ENCODE results near the gene CHERP. TPM values are rescaled to one million over a fixed set of nuclear protein-coding genes. Genes with fewer than 3 reads are reported as not detected.

Gene CHERP
- total RNA-seq, 1 experiment from 2014 or later, result 101 TPM

DNA sequence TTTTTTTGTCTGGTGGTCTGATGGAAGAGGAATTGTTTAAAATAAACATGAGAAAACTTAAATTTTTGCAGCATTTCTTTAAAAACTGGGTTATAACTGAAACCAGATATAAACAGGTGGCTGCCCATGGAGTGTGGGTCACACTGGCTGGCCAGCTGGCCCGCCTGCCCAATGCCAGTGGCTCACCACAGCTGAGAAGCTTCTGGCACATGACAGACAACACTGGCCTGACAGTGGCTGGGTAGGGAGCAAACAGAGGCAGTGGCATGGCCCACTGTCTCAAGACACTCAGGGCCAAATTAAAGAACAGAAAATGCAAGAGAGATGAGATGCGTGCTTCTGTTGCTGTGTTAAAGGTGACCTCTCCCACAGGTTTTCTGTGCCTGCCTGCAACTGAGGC is 33.0 kb upstream of the CHERP start:
- no peak overlapping the region for H3K23ac ChIP-seq (ENCODE audit: insufficient read length, low read depth, low read length)
- no peak overlapping the region for H2AFZ ChIP-seq (ENCODE audit: low read length)
- H3T11ph ChIP-seq (ENCODE audit: low read length), result no peak overlapping the region
- H4K8ac ChIP-seq (replicated peaks; ENCODE audit: insufficient read length, low read depth, low read length), result no peak overlapping the region
- H3K9me3 ChIP-seq (ENCODE audit: control insufficient read depth, low read depth, low read length), result no peaks in the 10 kb centered on the region
- no peak overlapping the region for H3K4ac ChIP-seq (ENCODE audit: low read depth, low read length)
- no peak overlapping the region for H2BK5ac ChIP-seq (ENCODE audit: insufficient read length, low read length)
- peaks cover 14% of the 10 kb centered on the region for H3K79me1 ChIP-seq (ENCODE audit: insufficient read depth, low read depth, low read length, poor library complexity, severe bottlenecking)
- H3K4me3 Mint-ChIP-seq, result no peak overlapping the region
- no peak overlapping the region for H3K18ac ChIP-seq (ENCODE audit: insufficient read length, low read depth, low read length)
- no peak overlapping the region for H2BK20ac ChIP-seq (ENCODE audit: low read depth, low read length, poor library complexity, severe bottlenecking)
- H4K5ac ChIP-seq (ENCODE audit: insufficient read length, low read depth, low read length), result no peak overlapping the region
- no peak overlapping the region for H3K4me2 ChIP-seq (ENCODE audit: insufficient read depth, insufficient read length, low read length)
- peaks cover 2% of the 10 kb centered on the region; the same call in 1 of the 2 replicates for H3K79me2 ChIP-seq (ENCODE audit: insufficient read depth, low read length)
- H4K20me1 ChIP-seq (ENCODE audit: control insufficient read depth, insufficient read depth, insufficient read length), result no peaks in the 10 kb centered on the region
- H3K36me3 Mint-ChIP-seq (ENCODE audit: insufficient read depth in 1 of 3, low read depth in 3 of 3), result peaks cover 10 to 23% (median 18%) of the 10 kb centered on the region in 3 experiments; a peak in 6 of 7 replicates
- DNase-seq, result no peak
- WGBS (ENCODE audit: extremely low coverage, insufficient read length, low lambda C conversion rate), result no CpG with 5 or more reads among the region's 2 CpGs
- no peak overlapping the region for H2BK12ac ChIP-seq (ENCODE audit: insufficient read length, low read depth, low read length)
- H2AK5ac ChIP-seq (ENCODE audit: insufficient read length, low read length), result no peak overlapping the region
- H3K56ac ChIP-seq (ENCODE audit: insufficient read length, low read depth, low read length), result no peak overlapping the region
- no peak overlapping the region for H2BK15ac ChIP-seq (ENCODE audit: low read depth, low read length)
- no peak overlapping the region for H4K91ac ChIP-seq (ENCODE audit: insufficient read length, low read depth, low read length)
- H3K27me3 ChIP-seq (ENCODE audit: insufficient read depth, low read length), result no peaks in the 10 kb centered on the region
- peak overlapping the region in 1 of 3 experiments; percentile 46; a peak in 2 of 7 replicates for H3K27ac Mint-ChIP-seq
- H3K14ac ChIP-seq (ENCODE audit: insufficient read depth, low read length), result no peak overlapping the region
- H3K27me3 Mint-ChIP-seq (ENCODE audit: low read depth), result no peaks in the 10 kb centered on the region
- H2BK120ac ChIP-seq (ENCODE audit: low read depth, low read length, poor library complexity, severe bottlenecking), result no peak overlapping the region
- no peaks in the 10 kb centered on the region; a peak in 1 of 5 replicates for H3K9me3 Mint-ChIP-seq
- H3K23me2 ChIP-seq (ENCODE audit: insufficient read length, low read depth, low read length, poor library complexity, severe bottlenecking), result peaks cover 12% of the 10 kb centered on the region
- H3K4me1 Mint-ChIP-seq, result peaks cover 18 to 19% of the 10 kb centered on the region in 2 experiments
- TF ChIP-seq, protein P1, sequence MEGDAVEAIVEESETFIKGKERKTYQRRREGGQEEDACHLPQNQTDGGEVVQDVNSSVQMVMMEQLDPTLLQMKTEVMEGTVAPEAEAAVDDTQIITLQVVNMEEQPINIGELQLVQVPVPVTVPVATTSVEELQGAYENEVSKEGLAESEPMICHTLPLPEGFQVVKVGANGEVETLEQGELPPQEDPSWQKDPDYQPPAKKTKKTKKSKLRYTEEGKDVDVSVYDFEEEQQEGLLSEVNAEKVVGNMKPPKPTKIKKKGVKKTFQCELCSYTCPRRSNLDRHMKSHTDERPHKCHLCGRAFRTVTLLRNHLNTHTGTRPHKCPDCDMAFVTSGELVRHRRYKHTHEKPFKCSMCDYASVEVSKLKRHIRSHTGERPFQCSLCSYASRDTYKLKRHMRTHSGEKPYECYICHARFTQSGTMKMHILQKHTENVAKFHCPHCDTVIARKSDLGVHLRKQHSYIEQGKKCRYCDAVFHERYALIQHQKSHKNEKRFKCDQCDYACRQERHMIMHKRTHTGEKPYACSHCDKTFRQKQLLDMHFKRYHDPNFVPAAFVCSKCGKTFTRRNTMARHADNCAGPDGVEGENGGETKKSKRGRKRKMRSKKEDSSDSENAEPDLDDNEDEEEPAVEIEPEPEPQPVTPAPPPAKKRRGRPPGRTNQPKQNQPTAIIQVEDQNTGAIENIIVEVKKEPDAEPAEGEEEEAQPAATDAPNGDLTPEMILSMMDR (conservative IDR thresholded peaks at IDR 0.05), result no peak
- H3K4me1 ChIP-seq (ENCODE audit: insufficient read depth, low read length), result no peaks in the 10 kb centered on the region
- H3K9ac ChIP-seq (ENCODE audit: extremely low read depth, insufficient read length, low read length), result no peak overlapping the region
- H3K27ac ChIP-seq (ENCODE audit: insufficient read length, low read depth, low read length), result no peak overlapping the region

Data from H9 (cell line).